ENCODE measurements around the gene HK2.
"Not testable (repeated sequence)": the region's sequence is repeated elsewhere in the genome, so short reads cannot be mapped to it uniquely, and the experiment has no call there.

Gene HK2

DNA sequence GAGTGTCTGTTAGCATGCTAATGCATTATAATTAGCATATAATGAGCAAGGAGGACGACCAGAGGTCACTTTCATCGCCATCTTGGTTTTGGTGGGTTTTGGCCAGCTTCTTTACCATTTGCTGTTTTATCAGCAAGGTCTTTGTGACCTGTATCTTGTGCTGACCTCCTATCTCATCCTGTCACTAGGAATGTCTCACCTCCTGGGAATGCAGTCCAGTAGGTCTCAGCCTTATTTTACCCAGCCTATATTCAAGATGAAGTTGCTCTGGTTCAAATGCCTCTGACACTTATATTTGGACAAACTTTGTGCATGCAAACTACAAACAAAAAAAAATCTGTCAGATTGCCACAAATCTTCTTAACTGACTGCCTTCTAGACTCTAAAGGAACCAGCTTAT is 66.3 kb downstream of the HK2 start:
- DNase-seq, result not testable (repeated sequence)

DNA sequence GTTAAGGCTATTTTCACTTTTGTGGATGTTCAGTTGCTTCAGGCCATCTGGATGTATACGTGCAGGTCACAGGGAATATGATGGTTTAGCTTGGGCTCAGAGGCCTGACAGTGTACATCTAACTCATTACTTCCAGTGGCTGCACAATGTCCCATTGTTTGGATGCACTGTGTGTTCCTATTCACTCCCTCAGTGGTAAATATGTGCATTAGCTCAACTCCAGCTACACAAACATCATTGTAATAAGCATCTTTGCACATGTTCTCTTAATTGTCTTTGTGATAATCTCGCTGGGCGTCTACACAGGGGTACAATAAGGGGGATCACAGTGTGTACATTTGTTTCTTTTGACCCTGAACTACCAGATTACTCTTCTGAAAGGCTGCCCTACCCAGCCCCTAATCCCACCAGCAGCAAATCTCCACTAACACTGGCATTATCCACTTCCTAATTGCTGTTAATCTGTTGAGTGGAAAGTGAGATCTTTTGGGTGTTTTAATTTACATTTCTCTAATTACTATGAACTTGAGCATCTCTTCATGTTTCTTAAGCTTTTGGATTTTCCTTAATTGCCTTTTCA is 68.4 kb downstream of the HK2 start:
- DNase-seq, result no peak

GRCh38 chr2:74906395-74906794 is 72.5 kb downstream of the HK2 start:
- no peak for DNase-seq

DNA sequence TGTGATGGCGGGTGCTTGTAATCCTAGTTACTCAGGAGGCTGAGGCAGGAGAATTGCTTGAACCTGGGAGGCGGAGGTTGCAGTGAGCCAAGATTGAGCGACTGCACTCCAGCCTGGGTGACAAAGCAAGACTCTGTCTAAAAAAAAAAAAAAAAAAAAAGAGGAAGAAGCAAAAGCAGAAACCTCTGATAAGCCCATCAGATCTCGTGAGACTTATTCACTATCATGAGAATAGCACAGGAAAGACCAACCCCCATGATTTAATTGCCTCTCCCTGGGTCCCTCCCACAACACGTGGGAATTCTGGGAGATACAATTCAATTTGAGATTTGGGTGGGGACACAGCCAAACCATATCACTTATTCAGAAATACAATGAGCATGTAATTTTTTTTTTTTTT is 73.6 kb downstream of the HK2 start:
- DNase-seq, result not testable (repeated sequence)

- no peak for DNase-seq
Observed at GRCh38 chr2:74908748-74909444, 75.0 kb downstream of the HK2 start.

DNA sequence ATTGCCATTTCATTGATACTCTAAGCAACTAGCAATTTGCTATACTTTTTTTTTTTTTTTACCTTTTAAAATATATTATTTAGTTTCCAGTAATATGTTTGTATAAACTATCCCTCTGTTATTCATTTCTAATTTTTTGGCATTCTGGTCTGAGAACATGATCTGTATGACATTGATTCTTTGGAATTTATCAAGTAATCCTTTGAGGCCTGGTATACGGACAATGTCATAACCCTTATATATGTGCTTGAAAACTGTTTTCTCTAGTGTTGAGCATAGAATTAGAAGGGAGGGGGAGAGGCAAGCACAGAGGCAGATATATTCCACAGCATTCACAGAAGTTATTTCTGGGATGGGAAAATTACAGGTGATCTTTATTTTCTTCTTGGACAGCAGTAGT is 76.3 kb downstream of the HK2 start:
- no peak for DNase-seq

GRCh38 chr2:74911061-74911460 is 77.1 kb downstream of the HK2 start:
- no peak for DNase-seq

GRCh38 chr2:74915743-74916142 is 81.8 kb downstream of the HK2 start:
- DNase-seq, result no peak

DNA sequence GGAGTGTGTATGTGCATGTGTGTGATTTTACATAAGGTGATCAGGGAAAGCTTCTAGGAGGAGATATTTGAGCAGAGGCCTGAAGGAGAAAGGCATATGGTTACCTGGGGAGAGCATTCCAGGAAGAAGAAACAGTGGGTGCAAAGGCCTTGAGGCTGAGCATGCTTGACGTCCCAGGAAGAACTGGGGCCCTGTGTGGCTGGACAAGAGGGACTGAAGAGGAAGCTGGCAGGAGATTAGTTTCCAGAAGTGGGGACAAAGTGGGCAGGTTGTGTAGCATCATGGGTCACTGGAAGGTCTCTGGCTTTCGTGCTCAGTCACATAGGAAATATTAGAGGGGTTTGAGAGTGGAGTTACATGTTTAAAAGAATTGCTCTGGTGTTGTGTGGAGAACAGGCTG is 82.5 kb downstream of the HK2 start:
- DNase-seq, result no peak

DNA sequence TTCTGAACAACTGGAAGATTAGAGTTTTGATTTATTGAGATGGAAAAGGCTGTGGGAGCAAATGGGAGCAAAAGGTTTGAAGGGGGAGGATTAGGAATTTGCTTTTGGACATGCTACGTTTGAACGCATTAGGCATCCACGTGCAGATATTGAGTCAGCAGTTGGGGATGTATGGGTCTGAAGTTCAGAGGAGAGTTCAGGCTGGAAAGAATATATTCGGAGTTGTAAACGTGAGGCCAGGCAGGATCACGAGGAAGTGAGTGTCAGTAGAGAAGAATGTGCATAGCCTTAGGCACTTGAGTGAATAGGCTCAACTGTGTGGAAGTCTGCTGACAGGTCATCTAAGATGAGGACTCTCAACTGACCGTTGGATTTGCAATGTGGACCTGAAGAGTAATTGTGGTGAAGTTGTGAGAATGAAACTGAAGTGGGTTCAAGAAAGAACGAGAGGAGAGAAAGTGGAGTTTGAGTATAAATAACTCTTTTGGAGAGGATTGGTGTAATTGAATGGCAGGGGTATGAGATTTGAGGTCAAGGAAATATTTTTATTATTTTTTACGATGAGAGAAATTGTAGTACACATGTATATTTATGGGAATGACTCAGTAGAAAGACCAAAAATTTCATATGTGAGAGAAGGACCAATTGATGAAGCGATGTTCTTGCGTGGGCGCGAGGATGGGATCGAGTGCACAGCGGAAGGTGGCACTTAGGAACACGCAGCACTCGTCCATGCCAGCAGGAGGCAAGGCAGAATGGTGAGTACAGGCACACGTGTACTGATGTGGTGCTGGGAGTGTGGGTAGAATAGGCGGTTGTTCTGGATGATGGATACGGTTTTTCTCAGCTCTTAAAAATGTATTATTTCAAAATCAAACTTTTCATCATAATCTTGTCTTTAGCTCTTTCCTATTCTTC is 84.0 kb downstream of the HK2 start:
- DNase-seq, result no peak

DNA sequence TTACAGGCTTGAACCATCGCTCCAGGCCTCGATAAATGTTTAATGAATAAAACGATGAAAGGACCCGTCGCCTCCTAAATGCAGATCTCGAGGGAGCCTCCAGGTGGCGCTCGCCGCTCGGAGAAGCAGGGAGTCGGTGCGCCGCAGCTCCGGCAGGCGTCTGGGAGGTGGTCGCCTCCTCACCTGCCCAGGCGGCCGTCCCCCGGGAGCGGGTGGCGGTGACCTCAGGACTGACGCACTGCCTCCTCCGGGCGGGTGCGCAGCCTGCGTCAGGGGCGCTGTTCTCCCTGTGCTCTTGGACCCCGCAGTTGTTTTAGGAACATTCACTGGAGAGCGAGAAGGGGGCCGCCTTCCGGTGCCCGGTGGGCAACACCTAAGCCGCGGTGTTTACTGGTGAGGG is 85.9 kb downstream of the HK2 start:
- DNase-seq, result peak; percentile 71

DNA sequence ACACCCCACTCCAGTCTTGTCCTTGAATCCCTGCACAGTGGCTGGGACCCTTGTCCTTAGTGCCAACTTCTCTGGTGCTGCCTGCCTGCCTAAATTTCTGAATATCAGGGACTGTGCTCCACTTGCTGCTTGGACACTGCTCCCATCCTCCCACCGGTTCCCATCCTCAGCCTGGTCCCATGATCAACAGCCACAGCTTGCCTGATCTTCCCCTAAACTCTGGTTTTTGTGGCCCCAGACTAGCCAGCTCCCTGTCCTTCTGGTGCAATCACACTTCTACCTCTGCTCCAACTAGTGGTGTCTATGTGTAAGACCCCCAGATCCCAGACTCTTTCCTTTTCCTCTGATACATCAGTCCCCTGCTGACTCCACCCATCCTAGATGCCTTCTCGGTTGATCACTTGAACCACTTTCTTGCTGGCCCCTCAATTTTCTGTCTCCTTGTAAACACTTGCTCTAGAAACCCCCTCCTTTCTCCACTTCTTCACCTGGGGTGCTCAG is 87.4 kb downstream of the HK2 start:
- DNase-seq, result no peak

GRCh38 chr2:74922592-74923227 is 88.8 kb downstream of the HK2 start:
- DNase-seq, result no peak

- DNase-seq, result no peak
Observed at GRCh38 chr2:74924463-74925265, 90.7 kb downstream of the HK2 start.

- no peak for DNase-seq
Observed at GRCh38 chr2:74925361-74925786, 91.4 kb downstream of the HK2 start.

- no peak for DNase-seq
Observed at GRCh38 chr2:74927621-74928020, 93.7 kb downstream of the HK2 start.

- no peak for DNase-seq
Observed at GRCh38 chr2:74930811-74931486, 97.0 kb downstream of the HK2 start.

DNA sequence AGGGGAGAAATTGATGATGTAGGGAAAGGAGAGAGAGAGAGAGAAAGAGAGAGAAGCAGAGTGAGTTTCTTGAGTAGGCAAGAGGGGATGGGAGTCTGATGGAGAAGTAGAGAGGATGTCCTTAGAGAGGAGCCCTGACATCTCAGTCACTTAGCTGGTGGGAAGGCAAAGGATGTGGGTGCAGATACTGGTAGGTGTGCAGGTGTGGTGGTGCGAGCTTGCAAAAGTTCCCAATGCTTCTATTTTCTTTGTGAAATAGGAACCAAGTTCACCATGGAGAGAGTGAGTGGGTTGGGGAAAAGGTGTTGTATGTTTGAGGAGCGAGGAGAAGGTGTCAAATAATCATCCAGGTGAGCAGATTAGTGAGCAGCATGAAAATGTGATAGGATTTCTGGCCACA is 98.0 kb downstream of the HK2 start:
- no peak for DNase-seq

- no peak for DNase-seq
Observed at GRCh38 chr2:74935975-74936391, 102.1 kb downstream of the HK2 start.

DNA sequence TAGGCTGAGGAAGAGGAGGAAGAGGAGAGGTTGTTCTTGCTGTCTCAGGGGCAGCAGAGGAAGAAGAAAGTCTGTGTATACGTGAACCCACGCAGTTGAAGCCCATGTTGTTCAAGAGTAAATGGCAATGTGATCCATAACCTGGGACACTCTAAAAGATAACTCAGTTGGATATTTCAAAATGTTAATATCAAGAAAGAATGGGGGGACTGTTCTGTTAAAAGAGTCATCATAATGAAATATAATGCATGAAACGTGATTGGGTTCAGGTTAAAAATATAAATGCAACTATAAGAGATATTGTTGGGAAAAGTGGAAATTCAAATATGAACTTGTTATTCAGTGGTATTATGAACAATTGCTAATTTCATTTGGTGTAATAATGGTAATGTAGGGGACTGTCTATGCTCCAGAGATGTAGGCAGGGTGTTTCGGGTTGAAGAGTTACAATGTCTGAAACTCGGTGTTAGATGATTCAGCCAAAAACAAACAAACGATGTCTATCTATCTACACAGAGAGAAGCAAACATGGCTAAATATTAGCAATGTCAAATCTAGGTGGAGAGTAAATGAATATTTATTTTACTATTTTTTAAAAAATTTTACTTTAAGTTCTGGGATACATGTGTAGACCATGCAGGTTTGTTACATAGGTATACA is 103.4 kb downstream of the HK2 start:
- no peak for DNase-seq

- DNase-seq, result no peak
Observed at GRCh38 chr2:74938264-74938663, 104.3 kb downstream of the HK2 start.

Measured in left hindlimb (tissue), 1 donor.